Neural cell (in vitro differentiated cells): Measurements from ENCODE around the gene DPM3. TPM values are rescaled to one million over a fixed set of nuclear protein-coding genes. Genes with fewer than 3 reads are reported as not detected.

Source experiments
- H2AFZ ChIP-seq: fragments of 200-600, 300-800 bp; sonication (generic), shearing (Covaris generic); 2 replicates; pipeline ENCODE4 v1.6.0; 2014; ENCODE audit warnings: low read depth, mild to moderate bottlenecking, antibody characterized with exemption, low read length, moderate library complexity
- H3F3A ChIP-seq: fragments of 200-600 bp; shearing (Covaris generic); 2 replicates; pipeline ENCODE4 v1.6.1; 2016; ENCODE audit warnings: mild to moderate bottlenecking, moderate library complexity, mixed read lengths, antibody characterized with exemption, low read length; ENCODE audit not compliant: insufficient read depth, poor library complexity, severe bottlenecking
- H3K27ac ChIP-seq: fragments of 200-600, 300-800 bp; sonication (generic), shearing (Covaris generic); 2 replicates; pipeline ENCODE4 v1.5.1; 2014; ENCODE audit warnings: mild to moderate bottlenecking, low read length, moderate library complexity
- H3K27me3 ChIP-seq: fragments of 300-800, 200-600 bp; sonication (generic), shearing (Covaris generic); 2 replicates; pipeline ENCODE4 v1.6.0; 2014; ENCODE audit warnings: mild to moderate bottlenecking, low read depth, low read length, moderate library complexity; ENCODE audit not compliant: insufficient read depth
- H3K36me3 ChIP-seq: fragments of 300-800, 200-600 bp; sonication (generic), shearing (Covaris generic); 2 replicates; pipeline ENCODE4 v1.5.1; 2014; ENCODE audit warnings: mild to moderate bottlenecking, antibody characterized with exemption, low read length, moderate library complexity; ENCODE audit not compliant: insufficient read depth
- H3K4me2 ChIP-seq: fragments of 300-800, 200-600 bp; sonication (generic), shearing (Covaris generic); 2 replicates; pipeline ENCODE4 v1.6.0; 2014; ENCODE audit warnings: mild to moderate bottlenecking, low read length
- H3K4me3 ChIP-seq: fragments of 300-800, 200-600 bp; sonication (generic), shearing (Covaris generic); 2 replicates; pipeline ENCODE4 v1.5.1; 2014; ENCODE audit warnings: mild to moderate bottlenecking, low read length, moderate library complexity
- H3K79me2 ChIP-seq: fragments of 200-600 bp; shearing (Covaris generic); replicated peaks from 2 replicates; pipeline ENCODE4 v1.6.0; 2014; ENCODE audit warnings: mild to moderate bottlenecking, low read length, moderate library complexity; ENCODE audit not compliant: insufficient read depth
- H3K9ac ChIP-seq: fragments of 300-800, 200-600 bp; sonication (generic), shearing (Covaris generic); 2 replicates; pipeline ENCODE4 v1.6.1; 2016; ENCODE audit warnings: mild to moderate bottlenecking, low read length, mixed read lengths
- H3K9me2 ChIP-seq: fragments of 200-600 bp; shearing (Covaris generic); 2 replicates; pipeline ENCODE4 v1.6.1; 2016; ENCODE audit warnings: mild to moderate bottlenecking, low read length, mixed read lengths; ENCODE audit not compliant: insufficient read depth
- H3K9me3 ChIP-seq: fragments of 200-600, 300-800 bp; sonication (generic), shearing (Covaris generic); 2 replicates; pipeline ENCODE4 v1.6.1; 2016; ENCODE audit warnings: mild to moderate bottlenecking, mixed run types, low read length, moderate library complexity, mixed read lengths
- H4K20me1 ChIP-seq: fragments of 200-600 bp; shearing (Covaris generic); 2 replicates; pipeline ENCODE4 v1.6.1; 2016; ENCODE audit warnings: mild to moderate bottlenecking, mixed run types; ENCODE audit not compliant: insufficient read depth
- CTCF ChIP-seq: fragments of 450-650 bp; IDR thresholded peaks from 2 replicates; pipeline ENCODE4 v1.5.1; 2014; ENCODE audit warnings: antibody characterized with exemption, mild to moderate bottlenecking, moderate library complexity; ENCODE audit not compliant: poor library complexity, severe bottlenecking
- EP300 ChIP-seq: fragments of 450-650 bp; conservative IDR thresholded peaks from 2 replicates; pipeline ENCODE4 v1.6.1; 2014; ENCODE audit warnings: antibody characterized with exemption, mild to moderate bottlenecking, moderate library complexity; ENCODE audit not compliant: poor library complexity, severe bottlenecking
- EZH2 ChIP-seq: fragments of 200-600, 300-800 bp; shearing (Covaris generic), sonication (generic); IDR thresholded peaks from 2 replicates; pipeline ENCODE4 v1.6.1; 2014; ENCODE audit warnings: antibody characterized with exemption, low read length, borderline replicate concordance, mild to moderate bottlenecking; ENCODE audit not compliant: insufficient read depth, poor library complexity, severe bottlenecking
- MXI1 ChIP-seq: fragments of 450-650 bp; conservative IDR thresholded peaks from 2 replicates; pipeline ENCODE4 v1.6.1; 2014; ENCODE audit warnings: antibody characterized with exemption, mild to moderate bottlenecking; ENCODE audit not compliant: poor library complexity, severe bottlenecking
- POLR2AphosphoS5 ChIP-seq: IDR thresholded peaks from 2 replicates; pipeline ENCODE4 v1.6.1; 2012
- RAD21 ChIP-seq: fragments of 450-650 bp; conservative IDR thresholded peaks from 2 replicates; pipeline ENCODE4 v1.6.1; 2014; ENCODE audit warnings: antibody characterized with exemption, mild to moderate bottlenecking, moderate library complexity
- REST ChIP-seq: IDR thresholded peaks from 2 replicates; pipeline ENCODE4 v1.6.1; 2012; ENCODE audit warnings: borderline replicate concordance
- SMC3 ChIP-seq: fragments of 450-650 bp; conservative IDR thresholded peaks from 2 replicates; pipeline ENCODE4 v1.6.1; 2014; ENCODE audit warnings: antibody characterized with exemption, mild to moderate bottlenecking, moderate library complexity; ENCODE audit not compliant: poor library complexity
- TAF1 ChIP-seq: IDR thresholded peaks from 2 replicates; pipeline ENCODE4 v1.6.1; 2012; ENCODE audit warnings: low read depth
- polyA plus RNA-seq: library from polyadenylated mRNA; depleted of rRNA; stranded (reverse); fragments of >200 nt; gene quantifications from 2 replicates; pipeline ENCODE4 v1.2.3, GENCODE V29; 2014

Gene DPM3
- polyA plus RNA-seq, 1 donor from 2014 or later = 150 TPM

GRCh38 chr1:155125946-155126555 is 14.3 kb downstream of the DPM3 start:
- Histone ChIP-seq H3K36me3 (no peaks in the 10 kb centered on the region), H3F3A (peaks cover 2% of the 10 kb centered on the region), H3K9ac (peak overlapping the region; percentile 57), H3K79me2 (no peaks in the 10 kb centered on the region), H4K20me1 (no peaks in the 10 kb centered on the region), H3K9me3 (no peaks in the 10 kb centered on the region), H3K27me3 (peaks cover 48% of the 10 kb centered on the region), H3K27ac (no peak overlapping the region), H3K9me2 (no peaks in the 10 kb centered on the region), H3K4me3 (peak overlapping the region; percentile 64), H2AFZ (peak overlapping the region; percentile 15), H3K4me2 (peak overlapping the region; percentile 84)
- TF ChIP-seq REST (no peak), SMC3 (no peak), EP300 (no peak), EZH2 (no peak), MXI1 (no peak), TAF1 (no peak), POLR2AphosphoS5 (no peak)

GRCh38 chr1:155125511-155125945 is 14.8 kb downstream of the DPM3 start:
- Histone ChIP-seq H4K20me1 (no peaks in the 10 kb centered on the region), H3K79me2 (no peaks in the 10 kb centered on the region), H3K36me3 (no peaks in the 10 kb centered on the region), H3K27me3 (peaks cover 48% of the 10 kb centered on the region), H3K27ac (no peak overlapping the region), H3K9me2 (no peaks in the 10 kb centered on the region), H3K4me3 (peak overlapping the region; percentile 64), H2AFZ (no peak overlapping the region), H3K9ac (no peak overlapping the region), H3K4me2 (no peak overlapping the region), H3F3A (peaks cover 2% of the 10 kb centered on the region), H3K9me3 (no peaks in the 10 kb centered on the region)
- no peak for TF ChIP-seq SMC3

- H3K4me2 ChIP-seq = no peak overlapping the region
- H3K27me3 ChIP-seq = peaks cover 48% of the 10 kb centered on the region
- TF ChIP-seq CTCF = no peak
- no peak for TF ChIP-seq POLR2AphosphoS5
- no peak for TF ChIP-seq REST
- TF ChIP-seq EP300 = no peak
- TF ChIP-seq MXI1 = no peak
- no peak for TF ChIP-seq SMC3
- TF ChIP-seq EZH2 = no peak
- no peak for TF ChIP-seq RAD21
- no peak overlapping the region for H3K9ac ChIP-seq
- H2AFZ ChIP-seq = no peak overlapping the region
- H3K79me2 ChIP-seq = no peaks in the 10 kb centered on the region
- no peak overlapping the region for H3K27ac ChIP-seq
- no peaks in the 10 kb centered on the region for H3K9me3 ChIP-seq
- no peaks in the 10 kb centered on the region for H4K20me1 ChIP-seq
- no peak overlapping the region for H3K4me3 ChIP-seq
- H3F3A ChIP-seq = peaks cover 2% of the 10 kb centered on the region
- H3K36me3 ChIP-seq = no peaks in the 10 kb centered on the region
- H3K9me2 ChIP-seq = no peaks in the 10 kb centered on the region
Observed at GRCh38 chr1:155124503-155125463, 15.5 kb downstream of the DPM3 start.
